HTR-8/SVneo (cell line): ENCODE measurements around the gene TMEM196.

Source experiments
- DNase-seq: peaks from one replicate; pipeline ENCODE4 v3.0.0; 2011; ENCODE audit warnings: low spot score, mixed read lengths; ENCODE audit not compliant: insufficient read length
- FAIRE-seq: peaks from 2 replicates; lab custom pipeline; 2011; peaks lifted over from hg19 to GRCh38; lab: Jason Lieb, UNC

TMEM196 gene

GRCh38 chr7:19772841-19773760 lies at the start of gene TMEM196:
Gene TMEM196 (minus strand): TSS chr7:19773617. CDS start chr7:19772696, 921 bp downstream.
- FAIRE-seq = no peak
- DNase-seq = peak; percentile 10

- FAIRE-seq (no peak), DNase-seq (no peak)
Observed at GRCh38 chr7:19816128-19816527, 42.7 kb upstream of the TMEM196 start.

- FAIRE-seq (no peak), DNase-seq (no peak)
Observed at GRCh38 chr7:19815546-19815945, 42.1 kb upstream of the TMEM196 start.

- no peak for DNase-seq
- FAIRE-seq = no peak
Observed at GRCh38 chr7:19814776-19815175, 41.4 kb upstream of the TMEM196 start.

DNA sequence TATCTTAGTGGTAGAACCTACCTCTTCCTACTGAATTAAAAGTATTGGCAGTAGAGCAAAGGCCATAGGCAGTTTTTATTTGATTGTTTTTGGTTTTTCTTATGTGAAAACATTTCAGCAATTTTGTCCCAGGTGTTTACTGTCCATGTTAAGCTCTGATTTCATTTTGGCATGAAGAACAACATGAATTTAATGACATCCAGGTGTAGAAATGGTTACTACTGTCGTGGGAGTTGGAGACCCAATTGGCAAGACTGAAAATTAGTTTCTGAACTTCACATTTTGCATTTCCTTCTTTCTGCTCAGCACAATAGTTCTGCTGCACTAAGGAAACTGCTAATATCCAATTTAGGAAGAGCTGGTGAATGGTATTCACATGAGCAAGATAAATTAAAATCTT lies 38.0 kb upstream of the TMEM196 start:
- DNase-seq = no peak
- no peak for FAIRE-seq

GRCh38 chr7:19798986-19799385 lies 25.6 kb upstream of the TMEM196 start:
- no peak for FAIRE-seq
- DNase-seq = no peak

GRCh38 chr7:19783541-19783940 lies 10.1 kb upstream of the TMEM196 start:
- no peak for FAIRE-seq

GRCh38 chr7:19776981-19777380 lies 3.6 kb upstream of the TMEM196 start:
- DNase-seq = no peak

More at GRCh38 chr7:19783541-19783940, 10.1 kb upstream of the TMEM196 start:
- DNase-seq = no peak

DNA sequence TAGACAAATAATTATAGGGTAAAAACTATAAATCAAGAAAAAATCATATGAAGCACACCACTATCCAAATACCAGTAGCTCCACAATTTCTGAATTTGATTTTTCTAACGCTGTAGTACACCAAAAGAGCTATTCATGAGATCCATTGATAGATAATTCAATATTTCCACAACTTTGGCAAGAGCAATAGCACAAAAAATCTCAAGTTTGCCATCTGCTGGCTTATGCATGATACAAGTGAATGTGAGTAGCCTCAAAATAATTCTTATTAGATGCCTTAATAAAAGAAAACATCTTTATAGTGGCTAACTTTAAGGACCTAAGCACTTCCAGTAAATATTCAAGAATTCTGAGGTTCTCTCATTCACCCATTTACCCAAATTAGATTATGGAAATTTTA lies 2.2 kb upstream of the TMEM196 start:
- FAIRE-seq = no peak
- no peak for DNase-seq

More at GRCh38 chr7:19776981-19777380, 3.6 kb upstream of the TMEM196 start:
- FAIRE-seq = no peak

- DNase-seq = no peak
- FAIRE-seq = no peak
Observed at GRCh38 chr7:19772306-19772705, 1.1 kb downstream of the TMEM196 start.

GRCh38 chr7:19762631-19763030 lies 10.8 kb downstream of the TMEM196 start:
- no peak for DNase-seq
- no peak for FAIRE-seq

DNA sequence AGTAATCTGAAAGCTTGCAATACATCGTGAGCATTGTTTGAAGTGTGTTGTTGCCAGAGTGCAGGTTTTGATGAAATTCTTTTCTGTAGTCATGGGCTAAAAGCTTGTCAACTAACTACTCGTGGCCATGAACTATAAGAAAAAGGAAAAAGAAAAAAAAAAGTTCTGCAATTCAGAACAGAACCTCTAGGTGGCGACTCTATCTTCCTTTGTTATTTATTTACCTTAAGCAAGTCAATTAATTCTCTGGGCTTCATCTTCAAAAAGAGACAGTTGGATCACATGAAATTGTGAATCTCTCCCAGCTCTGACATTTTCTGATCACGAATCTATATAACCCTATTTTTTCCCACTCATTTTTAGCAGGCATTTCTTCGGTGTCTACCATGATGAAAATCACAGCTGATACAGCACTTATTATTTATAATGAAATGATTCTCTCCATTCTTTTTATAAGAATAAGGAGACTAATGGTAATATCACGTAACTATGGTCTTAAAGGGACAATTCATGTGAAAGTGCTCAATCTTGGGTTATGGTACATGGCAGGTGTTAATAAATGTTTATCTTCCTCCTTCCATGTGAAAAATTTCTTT lies 18.8 kb downstream of the TMEM196 start:
- no peak for DNase-seq
- FAIRE-seq = no peak

- FAIRE-seq = no peak
- DNase-seq = no peak
Observed at GRCh38 chr7:19752020-19752419, 21.4 kb downstream of the TMEM196 start.

DNA sequence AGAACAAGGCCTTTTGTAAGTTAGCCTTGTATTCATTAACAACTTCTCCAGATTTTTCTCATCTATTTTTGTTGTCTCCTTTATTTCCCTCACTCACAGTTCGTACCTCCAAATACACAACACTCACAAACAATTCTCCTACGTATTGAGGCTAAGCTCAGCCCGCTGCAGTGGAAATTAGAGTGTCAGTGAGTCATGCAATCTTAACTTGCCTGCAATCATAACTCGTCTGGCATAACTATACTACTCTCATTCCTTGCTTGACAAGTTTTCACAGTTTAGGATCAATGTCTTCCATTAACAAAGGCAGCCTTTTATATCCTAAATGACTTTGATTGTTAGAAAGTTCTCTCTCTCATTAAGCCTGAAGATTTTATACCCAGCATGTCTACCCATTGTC lies 23.8 kb downstream of the TMEM196 start:
- no peak for DNase-seq
- no peak for FAIRE-seq

GRCh38 chr7:19747740-19748339 lies 25.6 kb downstream of the TMEM196 start:
- FAIRE-seq (no peak), DNase-seq (peak; percentile 27)

DNA sequence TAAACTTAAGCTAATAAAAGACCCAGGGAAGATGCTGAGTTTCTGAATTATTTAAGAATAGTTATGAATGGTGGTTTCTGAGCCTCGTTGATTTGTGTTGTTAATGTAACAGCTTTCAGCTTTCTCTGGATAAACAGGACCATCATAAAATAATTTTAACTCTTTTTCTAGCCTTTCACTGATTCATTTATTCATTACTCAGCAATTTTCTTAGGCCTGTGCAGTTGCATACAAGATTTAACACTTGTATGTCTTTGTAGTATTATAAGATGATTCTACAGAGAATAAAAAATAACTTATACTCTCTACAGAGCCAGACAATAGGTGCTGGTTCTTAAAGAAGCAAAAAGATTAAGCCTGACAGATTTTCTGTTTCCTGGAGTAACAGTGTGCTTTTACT lies 29.3 kb downstream of the TMEM196 start:
- no peak for DNase-seq
- FAIRE-seq = no peak

DNA sequence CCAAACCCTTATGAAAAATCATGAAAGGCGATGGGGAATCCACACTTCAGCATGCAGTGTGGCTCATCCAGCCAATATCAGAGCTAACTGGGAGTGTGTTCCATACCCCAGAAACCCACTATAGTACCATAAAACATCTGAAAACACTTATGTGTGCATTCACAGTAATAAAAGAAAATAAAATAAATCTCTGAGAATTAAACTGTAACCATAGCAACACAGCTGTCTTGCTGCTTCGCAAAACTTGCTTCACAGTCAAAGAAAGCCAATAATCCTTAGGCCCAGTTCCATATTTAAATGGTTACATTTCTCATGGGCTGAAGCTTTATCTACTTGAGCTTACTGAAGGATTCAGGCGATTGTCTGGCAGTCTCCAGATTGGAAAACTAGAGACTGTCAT lies 44.7 kb downstream of the TMEM196 start:
- DNase-seq = no peak
- FAIRE-seq = no peak

GRCh38 chr7:19725770-19726169 lies 47.6 kb downstream of the TMEM196 start:
- DNase-seq (no peak), FAIRE-seq (no peak)

DNA sequence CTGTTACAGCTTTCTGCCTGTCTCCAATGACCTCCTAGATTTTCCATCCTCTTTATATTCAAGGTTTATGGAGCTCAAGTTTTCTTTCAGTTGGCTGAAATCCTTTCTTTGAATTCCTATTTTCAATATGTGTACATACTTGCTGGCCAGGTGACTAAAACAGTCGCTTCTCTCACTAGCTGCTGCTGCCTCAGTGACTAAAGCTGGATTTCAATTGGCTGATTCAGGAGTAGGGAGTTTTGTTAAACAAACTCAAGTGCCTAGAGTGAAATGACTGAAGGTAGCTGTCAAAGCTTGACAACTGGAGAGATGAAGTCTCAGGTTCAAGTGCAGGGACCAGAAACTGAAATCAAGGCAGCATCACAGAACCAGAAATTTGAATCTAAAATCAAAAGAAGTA lies 57.9 kb downstream of the TMEM196 start:
- FAIRE-seq = no peak

GRCh38 chr7:19713676-19714075 lies 59.7 kb downstream of the TMEM196 start:
- peak; percentile 9 for DNase-seq
- no peak for FAIRE-seq

More for the DNA sequence above, 57.9 kb downstream of the TMEM196 start:
- DNase-seq = no peak

DNA sequence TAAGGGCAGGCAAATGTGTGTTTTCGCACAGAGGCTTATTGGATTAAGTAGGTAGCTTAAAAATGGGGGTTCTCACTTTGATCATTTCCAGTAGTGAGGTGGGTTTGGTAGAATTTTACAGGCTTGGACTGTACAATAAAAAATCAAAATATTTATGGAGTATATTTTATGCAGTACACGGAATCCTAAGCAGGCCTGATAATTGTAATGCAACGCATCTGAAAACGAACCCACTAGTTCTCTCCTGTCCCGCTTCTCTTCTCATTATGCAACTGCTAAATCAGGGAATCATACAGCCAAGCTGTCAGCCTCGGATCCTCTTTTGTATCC lies 64.2 kb downstream of the TMEM196 start:
- no peak for FAIRE-seq
- no peak for DNase-seq
